ENCODE results near the gene LRRN3.

Gene LRRN3

DNA sequence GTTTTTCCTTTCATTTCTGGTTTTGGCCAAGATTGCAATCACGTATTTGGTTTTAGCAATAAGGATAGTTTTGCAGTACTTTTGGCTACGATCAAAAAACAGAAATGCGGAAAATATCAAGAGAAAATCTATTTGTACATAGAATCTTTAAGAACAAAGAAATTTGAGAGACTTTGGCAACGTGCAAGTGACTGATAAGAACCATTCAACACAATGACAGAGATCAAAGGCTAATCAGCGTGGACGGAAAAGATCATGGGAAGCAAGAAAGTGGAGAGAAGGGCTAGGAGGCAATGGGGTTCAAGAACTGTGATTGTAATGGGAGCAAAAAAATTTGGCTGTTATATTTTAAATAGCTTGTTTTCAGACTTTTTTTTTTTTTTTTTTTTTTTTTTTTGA lies 16.2 kb upstream of the LRRN3 start:
- Histone ChIP-seq H3K9me3 (ENCODE audit: insufficient read depth, low read length) (no peaks in the 10 kb centered on the region), H3K4me3 (ENCODE audit: low read length) (no peak overlapping the region), H3K79me2 (ENCODE audit: low read length) (no peaks in the 10 kb centered on the region), H2AFZ (ENCODE audit: low read depth, low read length) (no peak overlapping the region), H3K27me3 (ENCODE audit: low read depth, low read length) (no peaks in the 10 kb centered on the region), H3K9ac (ENCODE audit: low read length) (no peak overlapping the region), H3K4me1 (ENCODE audit: low read length) (peaks cover 12% of the 10 kb centered on the region), H4K20me1 (ENCODE audit: insufficient read depth, low read length) (no peaks in the 10 kb centered on the region), H3K36me3 (replicated peaks; ENCODE audit: low read depth, low read length) (no peaks in the 10 kb centered on the region), H3K4me2 (ENCODE audit: low read length) (no peak overlapping the region), H3K27ac (ENCODE audit: low read length) (no peak overlapping the region)
- TF ChIP-seq, protein P1, sequence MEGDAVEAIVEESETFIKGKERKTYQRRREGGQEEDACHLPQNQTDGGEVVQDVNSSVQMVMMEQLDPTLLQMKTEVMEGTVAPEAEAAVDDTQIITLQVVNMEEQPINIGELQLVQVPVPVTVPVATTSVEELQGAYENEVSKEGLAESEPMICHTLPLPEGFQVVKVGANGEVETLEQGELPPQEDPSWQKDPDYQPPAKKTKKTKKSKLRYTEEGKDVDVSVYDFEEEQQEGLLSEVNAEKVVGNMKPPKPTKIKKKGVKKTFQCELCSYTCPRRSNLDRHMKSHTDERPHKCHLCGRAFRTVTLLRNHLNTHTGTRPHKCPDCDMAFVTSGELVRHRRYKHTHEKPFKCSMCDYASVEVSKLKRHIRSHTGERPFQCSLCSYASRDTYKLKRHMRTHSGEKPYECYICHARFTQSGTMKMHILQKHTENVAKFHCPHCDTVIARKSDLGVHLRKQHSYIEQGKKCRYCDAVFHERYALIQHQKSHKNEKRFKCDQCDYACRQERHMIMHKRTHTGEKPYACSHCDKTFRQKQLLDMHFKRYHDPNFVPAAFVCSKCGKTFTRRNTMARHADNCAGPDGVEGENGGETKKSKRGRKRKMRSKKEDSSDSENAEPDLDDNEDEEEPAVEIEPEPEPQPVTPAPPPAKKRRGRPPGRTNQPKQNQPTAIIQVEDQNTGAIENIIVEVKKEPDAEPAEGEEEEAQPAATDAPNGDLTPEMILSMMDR (IDR thresholded peaks at IDR 0.05; ENCODE audit: low read depth, low read length), result no peak
- no peak for TF ChIP-seq EZH2phosphoT487 (IDR thresholded peaks at IDR 0.05; ENCODE audit: low read depth)

- H4K20me1 ChIP-seq (ENCODE audit: insufficient read depth, low read length), result no peaks in the 10 kb centered on the region
- no peak overlapping the region for H3K4me2 ChIP-seq (ENCODE audit: low read length)
- no peak overlapping the region for H2AFZ ChIP-seq (ENCODE audit: low read depth, low read length)
- peaks cover 13% of the 10 kb centered on the region for H3K4me1 ChIP-seq (ENCODE audit: low read length)
- H3K27ac ChIP-seq (ENCODE audit: low read length), result no peak overlapping the region
- no peak for TF ChIP-seq EZH2phosphoT487 (IDR thresholded peaks at IDR 0.05; ENCODE audit: low read depth)
- TF ChIP-seq, protein P1 (IDR thresholded peaks at IDR 0.05; ENCODE audit: low read depth, low read length), result no peak
- no peaks in the 10 kb centered on the region for H3K36me3 ChIP-seq (replicated peaks; ENCODE audit: low read depth, low read length)
- no peak overlapping the region for H3K9ac ChIP-seq (ENCODE audit: low read length)
- no peaks in the 10 kb centered on the region for H3K9me3 ChIP-seq (ENCODE audit: insufficient read depth, low read length)
- H3K4me3 ChIP-seq (ENCODE audit: low read length), result no peak overlapping the region
- no peaks in the 10 kb centered on the region for H3K79me2 ChIP-seq (ENCODE audit: low read length)
- H3K27me3 ChIP-seq (ENCODE audit: low read depth, low read length), result no peaks in the 10 kb centered on the region
Measured at GRCh38 chr7:111075498-111075897, 15.4 kb upstream of the LRRN3 start.

GRCh38 chr7:111076205-111076604 lies 14.7 kb upstream of the LRRN3 start:
- Histone ChIP-seq H3K9me3 (ENCODE audit: insufficient read depth, low read length) (no peaks in the 10 kb centered on the region), H3K9ac (ENCODE audit: low read length) (no peak overlapping the region), H3K79me2 (ENCODE audit: low read length) (no peaks in the 10 kb centered on the region), H3K27ac (ENCODE audit: low read length) (no peak overlapping the region), H4K20me1 (ENCODE audit: insufficient read depth, low read length) (no peaks in the 10 kb centered on the region), H3K36me3 (replicated peaks; ENCODE audit: low read depth, low read length) (no peaks in the 10 kb centered on the region), H2AFZ (ENCODE audit: low read depth, low read length) (no peak overlapping the region), H3K4me3 (ENCODE audit: low read length) (no peak overlapping the region), H3K27me3 (ENCODE audit: low read depth, low read length) (no peaks in the 10 kb centered on the region), H3K4me2 (ENCODE audit: low read length) (no peak overlapping the region), H3K4me1 (ENCODE audit: low read length) (peaks cover 17% of the 10 kb centered on the region)
- no peak for TF ChIP-seq EZH2phosphoT487 (IDR thresholded peaks at IDR 0.05; ENCODE audit: low read depth)
- TF ChIP-seq, protein P1 (IDR thresholded peaks at IDR 0.05; ENCODE audit: low read depth, low read length), result no peak

- Histone ChIP-seq H4K20me1 (ENCODE audit: insufficient read depth, low read length) (no peaks in the 10 kb centered on the region), H3K27ac (ENCODE audit: low read length) (no peak overlapping the region), H2AFZ (ENCODE audit: low read depth, low read length) (no peak overlapping the region), H3K4me2 (ENCODE audit: low read length) (no peak overlapping the region), H3K9me3 (ENCODE audit: insufficient read depth, low read length) (no peaks in the 10 kb centered on the region), H3K27me3 (ENCODE audit: low read depth, low read length) (peaks cover 4% of the 10 kb centered on the region), H3K4me3 (ENCODE audit: low read length) (no peak overlapping the region), H3K9ac (ENCODE audit: low read length) (no peak overlapping the region), H3K36me3 (replicated peaks; ENCODE audit: low read depth, low read length) (no peaks in the 10 kb centered on the region), H3K79me2 (ENCODE audit: low read length) (no peaks in the 10 kb centered on the region), H3K4me1 (ENCODE audit: low read length) (peaks cover 21% of the 10 kb centered on the region)
- TF ChIP-seq, protein P1 (IDR thresholded peaks at IDR 0.05; ENCODE audit: low read depth, low read length), result no peak
- TF ChIP-seq EZH2phosphoT487 (IDR thresholded peaks at IDR 0.05; ENCODE audit: low read depth), result no peak
Measured at GRCh38 chr7:111077001-111077400, 13.9 kb upstream of the LRRN3 start.
